Stimulated activated CD8-positive, alpha-beta memory T cell treated with anti-CD3 and anti-CD28 coated beads, Interleukin-7, amount 100 ng/mL, for 1 hour (primary cell): ENCODE measurements around the gene LRCH1.
"Not testable (repeated sequence)": the region's sequence is repeated elsewhere in the genome, so short reads cannot be mapped to it uniquely, and the experiment has no call there.

Experiments
- DNase-seq, 2 donors: peaks; one replicate each; pipeline ENCODE4 v3.0.0-alpha.2; 2020; ENCODE audit warnings: low read depth in 2 of 2

LRCH1 gene

GRCh38 chr13:46753137-46753536, 200.2 kb downstream of the LRCH1 start:
- no peak for DNase-seq

DNA sequence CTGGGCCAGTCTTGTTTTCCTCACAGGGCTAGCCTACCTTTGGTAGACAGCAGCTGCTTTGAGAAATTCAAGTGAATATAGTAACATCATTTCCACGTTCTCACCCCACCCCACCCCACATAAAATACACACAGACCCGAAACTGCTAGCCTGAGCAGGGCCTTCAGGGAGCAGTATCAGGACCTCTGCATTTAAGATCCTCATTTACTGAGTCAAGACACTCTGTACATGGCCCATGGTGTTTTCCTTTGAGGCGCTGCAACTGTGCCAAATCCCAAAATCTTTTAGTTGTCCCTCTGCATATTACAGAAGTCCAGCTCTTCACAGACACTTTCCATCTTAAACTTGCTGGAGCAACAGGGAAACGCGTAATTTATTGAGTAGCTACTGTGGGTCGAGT, 200.9 kb downstream of the LRCH1 start:
- DNase-seq = no peak

DNA sequence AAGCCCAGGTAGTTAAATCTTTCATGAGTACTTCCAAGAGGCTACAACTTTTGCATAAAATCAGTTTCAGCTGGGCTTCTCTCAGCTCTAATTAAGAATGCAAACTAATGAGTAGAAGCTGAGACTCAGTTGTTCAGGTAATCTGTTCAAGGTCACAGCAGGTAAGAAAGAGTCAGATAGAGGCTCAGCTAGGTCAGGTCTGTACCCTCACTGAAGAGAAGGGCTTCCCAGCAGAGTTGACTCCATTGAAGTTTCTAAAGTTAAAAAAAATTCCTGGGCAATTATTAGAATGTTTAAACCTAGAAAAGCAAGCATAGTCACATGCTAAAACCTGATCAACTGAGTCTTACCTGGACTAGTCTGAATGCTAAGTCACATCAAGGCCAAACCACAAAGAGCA, 201.8 kb downstream of the LRCH1 start:
- DNase-seq = no peak

DNA sequence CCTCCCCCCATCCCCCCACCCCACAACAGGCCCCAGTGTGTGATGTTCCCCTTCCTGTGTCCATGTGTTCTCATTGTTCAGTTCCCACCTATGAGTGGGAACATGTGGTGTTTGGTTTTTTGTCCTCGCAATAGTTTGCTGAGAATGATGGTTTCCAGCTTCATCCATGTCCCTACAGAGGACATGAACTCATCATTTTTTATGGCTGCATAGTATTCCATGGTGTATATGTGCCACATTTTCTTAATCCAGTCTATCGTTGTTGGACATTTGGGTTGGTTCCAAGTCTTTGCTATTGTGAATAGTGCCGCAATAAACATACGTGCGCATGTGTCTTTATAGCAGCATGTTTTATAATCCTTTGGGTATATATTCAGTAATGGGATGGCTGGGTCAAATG, 202.5 kb downstream of the LRCH1 start:
- not testable (repeated sequence) for DNase-seq

GRCh38 chr13:46756977-46757376, 204.0 kb downstream of the LRCH1 start:
- no peak for DNase-seq

- DNase-seq = no peak
Measured at GRCh38 chr13:46757640-46758039, 204.7 kb downstream of the LRCH1 start.

DNA sequence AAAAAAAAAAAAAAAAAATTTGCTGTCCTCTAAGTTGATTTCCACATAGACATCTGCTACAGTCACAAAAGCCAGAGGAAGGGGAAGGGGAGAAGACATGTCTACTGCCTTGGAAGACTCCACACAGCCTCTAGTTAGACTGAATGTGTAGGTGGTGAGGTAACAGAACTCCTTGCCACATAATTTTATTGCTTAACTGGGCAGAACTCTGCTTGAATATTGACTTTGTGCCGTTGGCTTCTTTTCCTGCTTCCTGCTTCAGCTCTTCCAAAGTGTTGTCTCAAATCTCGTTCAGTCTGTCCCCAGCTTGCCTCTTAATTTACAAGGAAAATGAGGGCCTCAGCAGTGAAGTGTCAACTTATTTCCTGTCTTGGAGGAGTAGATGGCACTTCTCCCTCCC, 206.9 kb downstream of the LRCH1 start:
- no peak for DNase-seq

GRCh38 chr13:46761174-46761573, 208.2 kb downstream of the LRCH1 start:
- no peak for DNase-seq

GRCh38 chr13:46761866-46762265, 208.9 kb downstream of the LRCH1 start:
- DNase-seq = no peak

- not testable (repeated sequence) for DNase-seq
Measured at GRCh38 chr13:46769925-46770324, 217.0 kb downstream of the LRCH1 start.

DNA sequence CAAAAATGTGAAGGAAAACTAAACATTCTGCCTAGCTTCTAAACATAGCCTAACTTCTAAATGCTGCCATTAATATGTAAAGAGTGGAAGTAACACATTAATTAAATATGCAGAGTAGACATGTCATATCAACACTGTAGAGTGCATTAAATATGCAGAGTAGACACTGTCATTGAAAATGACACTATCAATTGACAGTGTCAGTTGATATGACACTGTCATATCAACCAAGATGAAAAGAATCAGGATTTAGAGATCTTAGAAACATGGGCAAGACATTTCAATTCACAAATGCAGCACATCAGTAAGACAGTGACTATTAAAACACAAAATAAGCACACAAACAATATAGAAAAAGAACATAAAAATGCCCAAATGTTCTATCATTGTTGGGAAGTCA, 218.7 kb downstream of the LRCH1 start:
- DNase-seq = no peak

GRCh38 chr13:46773541-46773940, 220.6 kb downstream of the LRCH1 start:
- DNase-seq = no peak

- DNase-seq = no peak
Measured at GRCh38 chr13:46775385-46776107, 222.6 kb downstream of the LRCH1 start.

DNA sequence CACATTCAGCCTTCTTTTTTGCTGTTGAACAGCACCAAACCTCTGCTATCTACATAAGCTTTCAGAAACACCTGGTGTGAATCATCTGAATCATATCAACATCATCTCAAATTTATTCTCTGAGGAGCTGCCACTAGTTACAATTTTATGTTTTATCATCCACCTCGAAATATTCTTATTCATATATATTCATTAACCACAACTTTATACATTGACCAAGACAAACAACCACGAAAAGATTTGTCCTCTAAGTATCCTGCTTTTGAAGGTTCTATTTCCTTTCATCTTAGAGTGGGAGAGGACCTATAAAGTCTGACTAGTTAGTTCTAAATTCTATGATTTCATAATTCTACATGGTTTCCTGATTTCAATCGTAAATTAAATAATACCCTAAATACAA, 225.1 kb downstream of the LRCH1 start:
- no peak for DNase-seq

DNA sequence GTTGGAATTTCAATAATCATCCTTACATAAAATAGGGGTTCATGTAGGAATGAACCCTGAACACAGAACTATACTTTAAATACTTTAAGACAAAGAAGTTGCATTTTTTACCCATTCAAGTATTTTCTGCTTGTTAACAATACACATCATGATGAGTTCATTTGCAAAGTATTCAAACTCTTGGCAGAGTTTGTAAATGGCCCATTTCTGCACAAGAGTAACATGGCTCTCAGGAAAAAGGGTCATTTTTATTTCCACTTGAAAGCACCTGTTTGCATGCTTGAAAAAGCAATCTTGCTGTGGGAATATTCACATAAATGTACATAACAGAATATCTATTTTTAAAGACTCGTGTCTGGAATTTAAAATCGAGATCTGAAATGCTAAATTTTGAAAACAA, 225.9 kb downstream of the LRCH1 start:
- no peak for DNase-seq

DNA sequence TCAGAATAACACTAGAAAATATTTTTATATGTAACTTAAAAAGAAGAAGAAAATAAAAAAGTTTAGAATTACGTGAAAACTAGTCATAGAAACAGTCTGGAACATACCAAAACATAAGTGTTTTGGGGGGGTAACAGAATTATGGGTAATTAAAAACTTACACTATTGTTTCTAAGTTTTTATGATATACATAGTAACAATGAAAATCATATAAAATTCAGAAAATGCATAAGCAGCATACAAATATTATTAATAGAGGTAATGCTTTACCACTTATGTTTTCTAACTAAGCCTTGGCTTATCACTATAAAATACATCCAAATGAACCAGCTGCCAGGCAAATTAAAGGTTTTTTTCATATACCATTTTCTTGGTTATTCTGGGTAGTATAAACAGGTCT, 229.1 kb downstream of the LRCH1 start:
- DNase-seq = no peak

- no peak for DNase-seq
Measured at GRCh38 chr13:46782691-46783090, 229.7 kb downstream of the LRCH1 start.

GRCh38 chr13:46783504-46783903, 230.5 kb downstream of the LRCH1 start:
- DNase-seq = no peak

DNA sequence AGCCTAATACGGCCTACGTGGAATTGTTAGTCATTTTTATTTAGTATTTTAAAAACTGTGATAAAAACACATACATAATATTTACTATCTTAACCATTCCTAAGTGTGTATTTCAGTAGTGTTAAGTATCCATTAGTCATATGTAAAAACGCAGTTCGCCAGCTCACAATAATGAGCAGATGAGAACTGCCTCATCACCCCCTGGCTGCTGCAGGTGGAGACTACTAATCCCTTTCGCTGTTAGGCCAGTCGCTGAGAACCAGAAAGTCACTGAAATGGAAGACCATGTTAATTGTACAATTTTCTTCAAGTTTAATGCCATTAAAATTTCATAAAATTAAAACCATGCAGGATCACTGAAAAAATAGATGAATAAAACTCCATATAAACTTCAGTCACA, 242.4 kb downstream of the LRCH1 start:
- DNase-seq = no peak

GRCh38 chr13:46796129-46796514, 243.2 kb downstream of the LRCH1 start:
- no peak for DNase-seq

DNA sequence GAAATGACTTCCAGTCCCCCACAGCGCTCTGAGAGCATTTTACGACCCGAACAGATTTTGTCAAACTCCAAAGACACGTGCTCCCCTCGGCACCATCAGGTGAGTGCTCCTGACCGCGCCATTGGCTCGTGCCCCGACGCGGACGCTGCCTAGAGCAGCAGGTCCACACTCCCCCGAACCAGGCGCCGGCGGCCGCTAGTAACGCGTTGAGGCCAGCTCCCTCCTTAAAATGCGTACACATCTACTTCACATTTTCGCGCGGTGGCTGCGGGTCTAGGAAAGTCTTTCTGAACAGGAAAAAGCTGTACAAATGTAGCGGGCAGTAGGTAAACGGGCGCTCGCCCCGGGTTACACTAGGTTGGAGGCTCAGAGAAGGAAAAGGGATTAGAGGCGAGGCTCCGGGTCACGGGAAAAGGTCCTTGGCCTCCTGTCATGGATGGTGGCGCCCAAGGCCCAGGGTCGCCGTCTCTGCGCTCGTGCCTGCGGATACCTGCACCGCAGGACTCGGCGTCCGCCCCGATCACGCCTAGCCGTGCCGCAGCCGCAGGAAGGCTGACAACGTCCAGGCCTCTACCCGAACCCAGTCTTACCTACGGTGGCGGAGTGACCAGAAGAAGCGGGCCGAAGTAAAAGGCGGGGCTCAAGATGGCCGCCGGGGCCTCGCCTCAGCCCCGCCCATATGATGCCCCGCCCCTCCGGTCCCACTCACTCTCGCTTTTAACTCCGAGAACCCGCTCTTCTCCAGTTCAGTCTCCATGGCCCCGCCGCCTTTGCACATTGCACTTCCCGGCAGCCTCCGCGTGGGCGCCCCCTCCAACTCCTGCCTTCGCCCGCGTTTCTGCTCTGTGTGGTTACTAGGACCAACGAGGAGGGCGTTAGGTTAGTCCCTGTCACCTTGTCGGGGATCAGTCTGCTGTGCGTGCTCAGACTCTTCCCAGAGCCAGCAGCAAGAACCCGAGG, 243.8 kb downstream of the LRCH1 start, which contains the start of gene ESD:
ESD (minus strand) TSS at position 647 of the 960 bp plus-strand sequence. CDS start 5,748 bp downstream, outside the sequence.
- peak; percentile 79 to 84 for DNase-seq

GRCh38 chr13:46797501-46798237, 244.7 kb downstream of the LRCH1 start:
- no peak for DNase-seq
